Sciatic nerve (tissue), 2 donors: ENCODE results near the gene ALG1L2. TPM values are rescaled to one million over a fixed set of nuclear protein-coding genes. Genes with fewer than 3 reads are reported as not detected.
A peak's percentile ranks its signal among the peaks of the same experiment; 100 is the strongest.
"Not testable (repeated sequence)": the region's sequence is repeated elsewhere in the genome, so short reads cannot be mapped to it uniquely, and the experiment has no call there.

Experiments used
- ATAC-seq: fragments of 200-7000 bp; cut with Tn5 transposase; one replicate; pipeline ENCODE4 v1.9.1; 2020; ENCODE audit warnings: mild to moderate bottlenecking, moderate library complexity
- DNase-seq: peaks from one replicate; pipeline ENCODE4 v3.0.0-alpha.2; 2020; ENCODE audit warnings: low spot score
- intact Hi-C: fragments of 100-400 bp; cut with DNase I; formaldehyde crosslinking; loops from one replicate; pipeline ENCODE4 v1.14.2; 2022
- total RNA-seq: library from RNA; stranded (reverse); fragmentation: NEBNext Ultra II Directional; extraction: Animal tissue kit (Norgen Biotek cat#: 25700); gene quantifications from one replicate; pipeline ENCODE4 v1.2.1, GENCODE V29; 2021
- donor health status: DM: no; HTN: no; CAD: no.
- donor health status: DM: no; HTN: no; CAD: no.

The ALG1L2 gene
- total RNA-seq, 1 donor from 2014 or later, result 1.1 TPM

DNA sequence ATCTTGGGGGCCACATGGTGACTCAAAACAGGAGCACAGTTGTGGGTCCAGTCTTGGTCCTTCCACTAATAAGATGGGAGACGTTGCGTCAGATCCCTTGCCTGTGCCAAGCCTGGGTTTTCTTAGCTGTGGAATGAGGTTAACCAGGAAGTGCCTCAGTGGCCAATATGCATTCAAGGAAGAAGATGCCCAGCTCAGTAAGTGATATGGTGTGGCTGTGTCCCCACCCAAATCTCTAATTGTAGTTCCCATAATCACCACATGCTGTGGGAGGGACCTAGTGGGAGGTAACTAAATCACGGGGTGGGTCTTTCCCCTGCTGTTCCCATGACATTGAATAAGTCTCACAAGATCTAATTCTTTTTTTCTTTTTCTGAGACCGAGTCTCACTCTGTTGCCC, 6.4 kb downstream of the ALG1L2 start:
- intact Hi-C loops, result no loop called here
- ATAC-seq, result no peak
- no peak for DNase-seq

DNA sequence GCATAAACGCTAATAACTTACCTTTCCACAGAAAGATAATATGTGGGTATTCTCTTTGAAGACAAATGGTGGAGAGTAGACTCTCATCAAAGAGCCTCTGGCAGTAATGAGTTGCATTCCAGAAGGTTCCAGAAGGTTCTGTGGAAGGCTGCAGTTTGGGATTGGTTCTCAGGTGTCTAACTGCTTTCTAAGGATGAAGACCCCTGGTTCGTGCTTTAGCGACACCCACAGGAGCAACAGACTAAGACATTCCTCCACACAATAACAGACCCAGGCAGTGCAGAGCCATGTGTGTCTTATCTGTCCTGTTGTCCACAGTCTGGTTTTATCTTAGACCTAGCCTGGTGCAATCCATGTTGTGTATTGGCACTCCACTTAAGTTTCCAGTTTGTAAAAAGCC, 9.1 kb downstream of the ALG1L2 start:
- ATAC-seq, intact Hi-C loops, DNase-seq: not testable (repeated sequence)

- DNase-seq, result no peak
- ATAC-seq, result no peak
- intact Hi-C loops, result no loop called here
Observed at GRCh38 chr3:130091958-130092357, 10.3 kb downstream of the ALG1L2 start.

GRCh38 chr3:130093741-130094391, 12.2 kb downstream of the ALG1L2 start:
- ATAC-seq (no peak), DNase-seq (no peak)
- intact Hi-C loops, result no loop called here

DNA sequence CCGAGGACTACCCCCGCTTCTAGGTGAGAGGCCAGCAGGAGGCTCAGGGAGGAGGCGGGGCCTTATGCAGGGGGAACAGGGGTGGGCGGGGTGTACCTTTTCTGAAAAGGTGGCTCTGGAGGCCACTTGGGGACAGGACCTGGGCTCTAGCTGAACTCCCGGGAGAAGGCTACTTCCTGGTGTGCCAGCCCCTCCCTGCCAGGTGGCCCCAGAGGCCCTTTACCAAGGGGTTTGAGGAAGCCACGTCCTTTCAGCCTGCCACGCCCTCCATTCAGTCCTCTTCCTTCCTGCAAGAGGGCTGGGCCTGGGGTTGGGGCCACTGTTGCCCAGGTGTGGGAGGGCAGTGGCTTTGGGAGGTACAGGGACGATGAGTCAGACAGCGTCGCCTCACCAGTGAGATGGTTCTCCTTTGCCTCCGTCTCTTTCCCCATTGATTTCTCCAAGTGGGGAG, 12.9 kb downstream of the ALG1L2 start:
- intact Hi-C loops, ATAC-seq, DNase-seq: not testable (repeated sequence)

DNA sequence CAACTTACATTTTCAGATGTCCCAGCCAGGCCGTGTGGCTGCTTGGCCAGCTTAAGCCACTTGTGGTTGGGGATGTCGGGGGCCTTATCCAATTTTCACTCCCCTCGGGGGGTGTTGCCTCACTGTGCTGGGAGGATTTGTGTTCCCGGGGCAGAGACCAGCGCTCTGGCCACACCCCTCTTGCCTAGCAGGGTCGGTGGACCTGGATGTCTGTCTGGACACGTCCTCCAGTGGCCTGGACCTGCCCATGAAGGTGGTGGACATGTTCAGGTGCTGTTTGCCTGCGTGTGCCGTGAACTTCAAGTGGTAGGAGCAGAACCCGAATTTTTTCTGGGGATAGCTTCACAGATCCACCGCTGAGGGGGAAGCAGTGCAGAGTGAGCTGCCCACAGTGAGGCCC, 14.2 kb downstream of the ALG1L2 start:
- DNase-seq, intact Hi-C loops, ATAC-seq: not testable (repeated sequence)

- ATAC-seq, intact Hi-C loops, DNase-seq: not testable (repeated sequence)
Observed at GRCh38 chr3:130097096-130097495, 15.5 kb downstream of the ALG1L2 start.

DNA sequence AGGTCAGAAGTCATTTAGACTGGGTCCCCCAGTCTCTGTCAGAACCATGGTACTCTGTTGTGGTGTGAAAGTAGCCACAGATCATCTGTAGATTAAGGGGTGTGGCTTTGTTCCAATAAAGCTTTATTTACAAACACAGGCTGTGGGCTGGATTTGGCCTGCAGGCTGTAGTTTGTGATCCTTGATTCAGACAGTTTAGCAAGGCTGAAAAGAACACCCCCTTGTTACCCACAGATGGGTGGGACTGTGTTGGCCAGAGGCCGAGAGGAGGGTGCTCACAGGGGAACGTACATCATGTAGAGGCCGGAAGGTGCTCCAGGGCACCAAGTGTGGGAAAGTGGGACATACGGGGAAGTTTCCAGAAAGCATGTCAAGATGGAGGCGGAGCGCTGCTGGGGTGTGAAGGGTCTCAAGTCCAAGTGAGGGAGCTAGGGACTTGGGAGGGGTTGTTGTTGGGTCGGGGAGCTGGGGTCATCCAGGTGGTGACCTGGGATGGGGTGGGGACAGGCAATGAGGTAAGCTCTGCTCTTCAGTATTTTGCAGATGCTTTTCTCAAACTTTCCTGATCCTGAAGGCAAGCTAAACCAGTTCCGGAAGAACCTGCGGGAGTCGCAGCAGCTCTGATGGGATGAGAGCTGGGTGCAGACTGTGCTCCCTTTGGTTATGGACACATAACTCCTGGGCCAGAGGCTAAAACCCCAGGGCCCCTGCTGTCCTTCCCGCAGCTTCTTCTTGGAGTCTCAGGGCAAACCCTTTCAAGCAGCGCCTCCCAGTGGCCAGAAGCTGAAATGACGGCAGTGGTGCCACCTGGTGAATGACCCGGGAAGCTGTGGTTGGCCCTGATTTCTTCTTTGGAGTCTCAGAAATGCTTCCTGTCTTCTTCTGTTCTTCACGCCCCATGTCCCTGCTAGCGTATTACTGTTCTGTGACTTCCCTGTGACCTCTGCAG, 16.3 kb downstream of the ALG1L2 start:
- ATAC-seq, DNase-seq, intact Hi-C loops: not testable (repeated sequence)

- ATAC-seq, DNase-seq, intact Hi-C loops: not testable (repeated sequence)
Observed at GRCh38 chr3:130098639-130099385, 17.2 kb downstream of the ALG1L2 start.

GRCh38 chr3:130102545-130102944, 20.9 kb downstream of the ALG1L2 start:
- DNase-seq, ATAC-seq, intact Hi-C loops: not testable (repeated sequence)

- DNase-seq, intact Hi-C loops, ATAC-seq: not testable (repeated sequence)
Observed at GRCh38 chr3:130104191-130104590, 22.6 kb downstream of the ALG1L2 start.

GRCh38 chr3:130107333-130107995, 25.8 kb downstream of the ALG1L2 start:
- DNase-seq, ATAC-seq, intact Hi-C loops: not testable (repeated sequence)

GRCh38 chr3:130108836-130109585, 27.4 kb downstream of the ALG1L2 start:
- DNase-seq, intact Hi-C loops, ATAC-seq: not testable (repeated sequence)

DNA sequence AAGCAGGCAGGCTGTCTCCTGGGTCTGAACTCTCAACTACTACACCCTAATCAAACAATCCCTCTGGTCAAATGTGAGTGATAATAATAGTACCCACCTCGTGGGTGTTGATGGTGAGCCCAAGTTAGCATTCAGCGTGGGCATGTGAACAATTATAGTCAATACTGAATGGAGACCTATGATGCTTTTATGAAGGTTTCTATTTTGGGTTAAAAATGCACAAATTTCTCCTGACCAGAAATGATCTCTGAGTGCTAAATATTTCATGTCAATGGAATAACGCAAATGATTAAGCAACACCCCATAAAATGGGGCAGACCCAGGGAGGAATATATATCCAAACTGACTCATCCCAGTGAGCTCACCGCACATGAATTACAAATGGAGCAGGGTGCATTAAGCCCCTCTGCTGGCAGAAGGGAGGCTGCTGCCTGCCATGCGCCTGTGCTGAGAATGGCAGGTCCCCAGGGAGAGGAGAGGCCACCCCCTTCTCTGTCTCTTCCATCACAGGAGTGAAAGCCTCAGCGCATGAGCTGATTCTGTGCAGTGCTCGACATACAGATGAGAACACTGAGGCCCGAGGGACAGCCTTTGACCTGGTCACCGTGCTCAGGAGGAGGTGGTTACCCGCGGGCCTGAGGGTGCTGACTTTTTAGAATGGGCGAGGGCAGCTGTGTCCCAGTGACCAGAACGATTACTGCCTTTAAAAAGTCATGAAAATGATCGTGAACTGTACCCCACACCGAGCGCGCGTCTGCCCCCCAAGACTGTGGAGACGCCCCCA, 28.9 kb downstream of the ALG1L2 start:
- intact Hi-C loops, DNase-seq, ATAC-seq: not testable (repeated sequence)

DNA sequence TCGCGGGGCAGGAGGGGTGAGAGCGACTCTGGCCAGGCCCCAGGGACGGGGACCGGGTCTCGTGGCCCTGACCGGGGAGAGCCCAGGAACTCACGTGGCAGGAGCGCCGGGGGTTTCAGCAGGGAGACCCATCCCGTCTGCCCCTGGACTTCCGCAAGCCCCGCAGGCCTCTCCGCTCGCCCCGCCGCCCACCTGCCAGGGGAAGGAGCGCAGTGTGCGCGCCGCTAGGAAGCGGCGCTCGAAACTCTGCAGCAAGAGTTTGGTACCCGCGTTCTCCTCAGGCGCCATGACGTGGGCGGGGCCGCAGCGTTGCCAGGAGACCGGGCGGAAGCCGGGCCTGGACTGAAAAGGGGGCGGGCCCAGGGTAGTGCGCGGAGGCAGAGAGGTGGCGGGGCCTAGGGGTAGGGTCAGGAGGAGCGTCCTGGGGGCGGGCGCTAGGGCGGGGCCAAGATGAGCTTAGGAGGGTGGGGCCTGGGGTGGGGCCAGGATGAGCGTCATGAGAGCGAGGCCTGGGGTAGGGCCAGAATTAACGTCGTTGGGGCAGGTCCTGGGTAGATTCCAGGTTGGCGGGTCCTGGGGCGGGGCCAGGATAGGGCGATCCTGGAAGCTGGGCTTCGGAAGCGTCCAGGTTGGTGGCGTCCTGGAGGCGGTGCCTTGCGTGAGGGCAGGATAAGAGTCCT, 29.7 kb downstream of the ALG1L2 start:
- ATAC-seq (peak; percentile 100), DNase-seq (peak; percentile 100)
- intact Hi-C loops, result no loop called here
